ENCODE measurements around the gene LINGO4.

The LINGO4 gene

GRCh38 chr1:151805066-151805820, at the start of gene LINGO4:
Gene LINGO4, minus strand, starts transcription at chr1:151805419. Its CDS starts 2,715 bp downstream, at chr1:151802704.
- no peak for DNase-seq (ENCODE audit: low read depth, low spot score)

GRCh38 chr1:151854658-151855057, 49.4 kb upstream of the LINGO4 start:
- no peak for DNase-seq (ENCODE audit: low read depth, low spot score)

GRCh38 chr1:151853411-151853943, 48.3 kb upstream of the LINGO4 start, which contains the start of gene THEM5:
Gene THEM5, minus strand, starts transcription at chr1:151853712. Its CDS starts 147 bp downstream, at chr1:151853565.
- DNase-seq (ENCODE audit: low read depth, low spot score) = no peak

- DNase-seq (ENCODE audit: low read depth, low spot score) = no peak
Measured at GRCh38 chr1:151852733-151853132, 47.5 kb upstream of the LINGO4 start.

GRCh38 chr1:151851886-151852285, 46.7 kb upstream of the LINGO4 start:
- DNase-seq (ENCODE audit: low read depth, low spot score) = no peak

- DNase-seq (ENCODE audit: low read depth, low spot score) = no peak
Measured at GRCh38 chr1:151849871-151850270, 44.7 kb upstream of the LINGO4 start.

- DNase-seq (ENCODE audit: low read depth, low spot score) = no peak
Measured at GRCh38 chr1:151849126-151849525, 43.9 kb upstream of the LINGO4 start.

- no peak for DNase-seq (ENCODE audit: low read depth, low spot score)
Measured at GRCh38 chr1:151847867-151848596, 42.8 kb upstream of the LINGO4 start.

GRCh38 chr1:151846686-151847237, 41.5 kb upstream of the LINGO4 start:
- DNase-seq (ENCODE audit: low read depth, low spot score) = no peak

GRCh38 chr1:151846062-151846568, 40.9 kb upstream of the LINGO4 start:
- DNase-seq (ENCODE audit: low read depth, low spot score) = no peak

- DNase-seq (ENCODE audit: low read depth, low spot score) = no peak
Measured at GRCh38 chr1:151843398-151843797, 38.2 kb upstream of the LINGO4 start.

- DNase-seq (ENCODE audit: low read depth, low spot score) = peak; percentile 17
Measured at GRCh38 chr1:151841141-151841540, 35.9 kb upstream of the LINGO4 start.

GRCh38 chr1:151840421-151840820, 35.2 kb upstream of the LINGO4 start:
- DNase-seq (ENCODE audit: low read depth, low spot score) = no peak

GRCh38 chr1:151839457-151840403, 34.5 kb upstream of the LINGO4 start, which contains the start of gene C2CD4D:
Gene C2CD4D, minus strand, starts transcription at chr1:151839820. Its CDS starts 831 bp downstream, at chr1:151838989.
- DNase-seq (ENCODE audit: low read depth, low spot score) = no peak

- DNase-seq (ENCODE audit: low read depth, low spot score) = no peak
Measured at GRCh38 chr1:151839082-151839412, 33.8 kb upstream of the LINGO4 start.

GRCh38 chr1:151838222-151839081, 33.2 kb upstream of the LINGO4 start:
- DNase-seq (ENCODE audit: low read depth, low spot score) = no peak

- no peak for DNase-seq (ENCODE audit: low read depth, low spot score)
Measured at GRCh38 chr1:151837884-151838221, 32.6 kb upstream of the LINGO4 start.

- no peak for DNase-seq (ENCODE audit: low read depth, low spot score)
Measured at GRCh38 chr1:151837197-151837596, 32.0 kb upstream of the LINGO4 start.

- no peak for DNase-seq (ENCODE audit: low read depth, low spot score)
Measured at GRCh38 chr1:151835596-151835995, 30.4 kb upstream of the LINGO4 start.

- DNase-seq (ENCODE audit: low read depth, low spot score) = no peak
Measured at GRCh38 chr1:151834239-151834638, 29.0 kb upstream of the LINGO4 start.

Measured in smooth muscle cell of the brain vasculature (primary cell).